Non-pigmented ciliary epithelial cell (primary cell): ENCODE results near the gene MORN3.
"Not testable (repeated sequence)": the region's sequence is repeated elsewhere in the genome, so short reads cannot be mapped to it uniquely, and the experiment has no call there.

Source experiments
- DNase-seq: peaks from one replicate; pipeline ENCODE4 v3.0.0-alpha.2; 2010; ENCODE audit warnings: low read depth

MORN3 gene

DNA sequence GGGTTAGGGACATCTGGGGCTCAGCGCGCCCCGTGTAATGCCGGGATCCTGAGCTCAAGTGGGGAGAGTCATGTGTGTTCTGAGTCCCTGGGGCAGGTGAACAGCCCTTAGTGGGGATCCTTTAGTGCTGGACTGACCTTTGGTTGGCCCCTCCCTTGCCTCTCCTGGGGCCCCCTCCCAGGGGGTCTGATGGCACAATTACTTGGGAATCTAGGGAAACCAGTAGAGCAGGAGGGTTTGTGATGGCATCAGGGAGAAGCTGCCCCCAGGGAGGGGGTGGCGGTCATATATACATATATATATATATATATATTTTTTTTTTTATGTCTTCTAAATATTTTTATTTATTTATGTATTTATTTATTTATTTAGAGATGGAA is at the start of gene MORN3:
Gene MORN3, minus strand, starts transcription at position 134 of the 380 bp plus-strand sequence. CDS start 171 bp downstream, outside the sequence.
- no peak for DNase-seq

DNA sequence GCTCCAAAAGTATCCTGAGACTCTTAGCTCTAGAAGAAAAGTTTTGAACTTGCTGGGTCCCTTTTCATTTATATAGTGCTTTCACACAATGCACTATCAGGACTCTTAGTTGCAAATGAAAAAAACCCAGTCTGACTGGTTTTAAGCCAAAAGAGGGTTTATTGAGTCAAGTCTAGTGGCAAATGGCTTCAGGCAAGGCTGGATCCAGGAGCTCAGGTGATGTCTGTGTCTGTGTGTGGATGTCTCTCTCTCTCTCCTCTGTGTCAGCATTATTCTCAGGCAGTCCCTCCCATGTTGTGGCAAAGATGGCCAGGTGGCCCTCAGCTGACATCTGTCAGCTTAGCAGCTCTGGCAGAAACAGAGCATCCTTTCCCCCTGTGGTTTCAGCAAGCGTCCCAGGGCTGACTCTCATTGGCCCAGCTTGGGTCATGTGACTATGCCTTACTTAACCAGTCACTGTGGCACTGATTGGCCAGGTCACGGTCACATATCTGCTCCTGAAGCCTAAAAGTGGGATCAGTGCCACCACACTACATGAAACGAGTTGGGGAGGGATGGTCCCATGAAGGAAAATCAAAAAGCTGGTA is 49.3 kb upstream of the MORN3 start:
- no peak for DNase-seq

DNA sequence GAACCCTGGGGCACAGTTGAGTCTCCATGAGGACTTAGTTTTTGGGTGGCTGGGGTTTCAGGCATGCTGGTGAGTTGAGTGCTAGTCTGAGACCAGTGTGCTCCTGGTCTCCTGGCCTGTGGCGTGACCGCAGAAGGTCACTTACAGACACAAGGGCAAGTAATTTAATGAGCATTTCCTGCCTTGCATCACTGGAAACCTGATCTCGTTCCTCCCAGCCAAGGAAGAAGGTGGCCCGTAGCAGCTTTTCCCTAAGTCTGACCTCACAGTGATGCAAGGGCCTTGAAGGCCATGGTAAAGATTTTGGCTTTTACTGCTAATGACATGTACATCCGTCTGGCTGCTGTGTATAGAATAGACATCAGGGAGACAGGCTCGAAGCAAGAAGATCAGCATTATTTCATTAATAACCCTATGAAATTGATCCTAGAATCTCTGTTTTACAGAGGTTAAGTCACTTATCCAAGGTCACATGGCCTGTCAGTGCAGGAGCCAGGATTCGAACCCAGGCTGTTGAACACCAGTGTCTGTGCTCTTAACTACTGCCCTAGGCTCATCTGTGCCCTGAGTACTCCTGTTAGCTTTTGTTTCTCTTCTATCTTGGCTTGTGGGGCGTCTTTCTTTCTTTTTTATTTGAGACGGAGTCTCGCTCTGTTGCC is 47.7 kb upstream of the MORN3 start:
- peak; percentile 73 for DNase-seq

DNA sequence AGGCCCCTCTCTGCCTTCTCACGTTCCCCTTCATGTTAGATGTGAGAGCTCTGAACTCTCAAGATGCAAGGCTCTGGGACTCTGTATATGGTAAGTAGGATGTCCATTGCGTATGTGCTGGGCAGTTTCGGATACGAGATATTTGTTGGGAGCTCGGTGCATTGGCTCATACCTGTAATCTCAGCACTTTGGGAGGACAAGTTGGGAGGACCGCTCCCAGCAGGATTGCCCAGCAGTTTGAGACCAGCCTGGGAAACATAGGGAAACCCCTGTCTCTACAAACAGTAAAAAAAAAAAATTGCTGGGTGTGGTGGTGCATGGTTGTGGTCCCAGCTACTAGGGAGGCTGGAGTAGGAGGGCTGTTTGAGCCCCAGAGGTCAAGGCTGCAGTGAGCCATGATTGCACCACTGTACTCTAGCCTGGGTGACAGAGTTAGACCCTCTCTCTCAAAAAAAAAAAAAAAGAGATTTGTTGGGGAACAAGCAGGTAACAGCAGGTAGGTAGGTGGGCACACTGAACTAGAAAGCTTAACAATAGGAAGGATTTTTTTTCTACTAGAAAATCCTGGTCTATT is 46.5 kb upstream of the MORN3 start:
- DNase-seq, result no peak

DNA sequence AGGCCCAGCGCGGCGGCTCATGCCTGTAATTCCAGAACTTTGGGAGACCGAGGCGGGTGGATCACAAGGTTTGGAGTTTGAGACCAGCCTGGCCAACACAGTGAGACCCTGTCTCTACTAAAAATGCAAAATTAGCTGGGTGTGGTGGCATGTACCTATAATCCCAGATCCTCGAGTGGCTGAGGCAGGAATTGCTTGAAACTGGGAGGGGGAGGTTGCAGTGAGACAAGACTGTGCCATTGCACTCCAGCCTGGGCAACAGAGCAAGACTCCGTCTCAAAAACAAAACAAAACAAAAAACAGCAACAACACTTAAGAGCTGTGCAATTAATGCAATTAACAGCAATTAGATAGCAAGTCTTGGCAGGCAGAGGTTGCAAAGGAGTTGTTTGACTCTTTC is 45.6 kb upstream of the MORN3 start:
- DNase-seq, result not testable (repeated sequence)

DNA sequence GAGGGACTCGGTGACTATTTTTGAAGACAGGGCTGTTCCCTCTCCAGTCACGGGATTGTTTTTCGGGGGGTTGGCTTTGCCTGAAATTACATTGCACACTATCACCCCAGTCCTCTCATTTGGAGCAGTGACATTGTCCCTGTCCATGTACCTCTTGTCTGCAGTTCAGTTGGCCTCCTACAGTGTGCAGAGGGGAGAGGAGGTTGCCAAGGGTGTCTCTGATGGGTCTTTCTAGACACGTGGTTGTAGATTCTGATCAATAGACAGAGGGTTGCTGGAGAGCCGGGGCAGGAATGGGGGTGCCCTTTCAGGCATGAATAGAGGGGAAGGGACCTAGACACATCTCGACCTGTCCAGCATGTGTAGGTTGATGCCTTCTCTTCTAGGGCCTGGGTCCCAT is 44.3 kb upstream of the MORN3 start:
- no peak for DNase-seq

GRCh38 chr12:121713257-121713777 is 43.9 kb upstream of the MORN3 start:
- no peak for DNase-seq

GRCh38 chr12:121712461-121713256 is 43.2 kb upstream of the MORN3 start, which contains the start of gene TMEM120B:
Gene TMEM120B (plus strand): TSS chr12:121712752. CDS start chr12:121712896, 144 bp downstream.
- DNase-seq, result no peak

DNA sequence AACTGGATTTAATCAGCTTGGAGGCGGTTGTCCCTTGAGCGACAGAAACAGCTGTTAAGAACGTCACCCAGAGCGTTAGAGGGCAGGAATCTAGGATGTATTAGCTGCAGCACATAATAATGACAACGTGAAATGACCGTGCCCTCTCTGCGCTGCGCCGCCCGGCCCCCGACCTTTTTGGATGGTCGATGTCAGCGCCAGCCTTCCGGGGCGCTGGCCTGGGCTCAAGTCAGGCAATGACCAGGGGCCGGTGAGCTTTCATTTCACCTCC is 42.7 kb upstream of the MORN3 start:
- no peak for DNase-seq

- DNase-seq, result no peak
Measured at GRCh38 chr12:121711361-121712189, 42.1 kb upstream of the MORN3 start.

GRCh38 chr12:121709478-121709961 is 40.1 kb upstream of the MORN3 start:
- peak; percentile 31 for DNase-seq

DNA sequence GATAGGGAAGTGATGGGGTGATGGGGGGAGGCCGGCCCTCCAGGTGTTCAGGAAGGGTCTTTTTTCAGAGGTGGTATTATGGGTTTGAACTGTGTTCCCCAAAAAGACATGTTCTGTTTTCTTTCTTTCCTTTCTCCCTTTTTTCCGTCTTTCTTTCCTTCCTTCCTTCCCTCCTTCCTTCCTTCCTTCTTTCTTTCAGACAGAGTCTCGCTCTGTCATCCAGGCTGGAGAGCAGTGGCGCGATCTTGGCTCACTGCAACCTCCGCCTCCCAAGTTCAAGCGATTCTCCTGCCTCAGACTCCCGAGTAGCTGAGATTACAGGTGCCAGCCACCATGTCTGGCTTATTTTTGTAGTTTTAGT is 39.6 kb upstream of the MORN3 start:
- DNase-seq, result not testable (repeated sequence)

- DNase-seq, result no peak
Measured at GRCh38 chr12:121708313-121709063, 39.0 kb upstream of the MORN3 start.

GRCh38 chr12:121705514-121705913 is 36.1 kb upstream of the MORN3 start:
- no peak for DNase-seq

- DNase-seq, result no peak
Measured at GRCh38 chr12:121702944-121703343, 33.5 kb upstream of the MORN3 start.

- DNase-seq, result no peak
Measured at GRCh38 chr12:121701667-121702277, 32.3 kb upstream of the MORN3 start.

DNA sequence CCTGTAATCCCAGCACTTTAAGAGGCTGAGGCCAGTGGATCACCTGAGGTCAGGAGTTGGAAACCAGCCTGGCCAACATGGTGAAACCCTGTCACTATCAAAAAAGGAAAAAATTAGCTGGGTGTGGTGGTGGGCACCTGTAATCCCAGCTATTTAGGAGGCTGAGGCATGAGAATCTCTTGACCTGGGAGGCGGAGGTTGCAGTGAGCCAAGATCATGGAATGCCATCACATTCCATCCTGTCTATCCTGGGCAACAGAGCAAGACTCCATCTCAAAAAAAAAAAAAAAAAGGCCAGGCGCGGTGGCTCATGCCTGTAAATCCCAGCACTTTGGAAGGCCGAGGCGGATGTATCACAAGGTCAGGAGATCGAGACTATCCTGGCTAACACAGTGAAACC is 28.4 kb upstream of the MORN3 start:
- DNase-seq, result not testable (repeated sequence)

DNA sequence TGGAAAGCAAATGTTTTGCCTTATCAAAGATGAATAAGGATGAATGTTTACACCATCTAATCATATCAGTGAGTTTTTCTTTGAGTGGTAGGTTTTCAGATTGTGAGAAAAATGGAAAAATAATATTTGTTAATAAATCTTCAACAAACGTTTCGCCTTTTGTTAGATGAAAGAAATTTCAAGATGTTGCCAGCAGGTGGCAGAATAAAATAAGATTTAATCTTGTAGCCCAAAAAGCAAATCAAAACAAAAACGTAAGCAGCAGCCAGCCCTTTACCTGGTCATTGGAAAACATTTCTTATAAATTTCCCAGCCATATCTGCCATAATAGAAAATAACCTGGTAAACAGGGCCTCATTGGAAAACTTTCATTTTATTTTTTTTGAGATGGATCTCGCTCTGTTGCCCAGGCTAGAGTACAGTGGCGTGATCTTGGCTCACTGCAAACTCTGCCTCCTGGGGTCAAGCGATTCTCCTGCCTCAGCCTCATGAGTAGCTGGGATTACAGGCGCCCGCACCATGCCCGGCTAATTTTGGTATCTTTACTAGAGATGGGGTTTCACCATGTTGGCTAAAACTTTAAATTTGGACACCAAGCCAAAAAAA is 27.7 kb upstream of the MORN3 start:
- no peak for DNase-seq

- DNase-seq, result no peak
Measured at GRCh38 chr12:121693155-121693687, 23.8 kb upstream of the MORN3 start.

- not testable (repeated sequence) for DNase-seq
Measured at GRCh38 chr12:121692744-121693143, 23.3 kb upstream of the MORN3 start.
